H1 (cell line): ENCODE measurements around the gene RABEPK.

ENCODE experiments used
- SP1 ChIP-seq: IDR thresholded peaks from 2 replicates; pipeline ENCODE4 v1.6.1; 2011; ENCODE audit warnings: low read depth, low read length
- SP2 ChIP-seq: IDR thresholded peaks from 2 replicates; pipeline ENCODE4 v1.6.1; 2012; ENCODE audit warnings: mild to moderate bottlenecking, low read length, inconsistent platforms
- TCF12 ChIP-seq: IDR thresholded peaks from 2 replicates; pipeline ENCODE4 v1.6.1; 2011; ENCODE audit warnings: low read depth, mild to moderate bottlenecking, low read length

GRCh38 chr9:125166762-125167161, 33.6 kb upstream of the RABEPK start:
- TF ChIP-seq TCF12 (no peak), SP2 (no peak), SP1 (no peak)
